HepG2 (cell line): ENCODE results near the gene AHSA1. TPM values are rescaled to one million over a fixed set of nuclear protein-coding genes. Genes with fewer than 3 reads are reported as not detected.

Experiments used
- ATAC-seq: fragments of 200-7000 bp; cut with Tn5 transposase; 3 replicates; pipeline ENCODE4 v1.9.1; 2020; ENCODE audit warnings: mild to moderate bottlenecking, moderate library complexity
- BruUV-seq: library from RNA; stranded (reverse); fragments of 400-500 nt; replicated peaks from 2 replicates; lab custom pipeline; 2021; lab: Mats Ljungman, UMichigan
- CTCF ChIA-PET: fragments of 300-600 bp; formaldehyde crosslinking; extraction: SDS; loops from one replicate; lab custom pipeline; 2021; ENCODE audit warnings: low total read pairs, inconsistent platforms, low intra/inter-chr PET ratio; lab: Yijun Ruan, JAX
- POLR2A ChIA-PET: fragments of 350-600 bp; sonication (Branson Sonifier 250); formaldehyde crosslinking; loops from one replicate; lab custom pipeline; 2020; ENCODE audit warnings: antibody characterized with exemption, inconsistent platforms; lab: Yijun Ruan, JAX
- DNase-seq: peaks from one replicate; pipeline ENCODE4 v3.0.0-alpha.2; 2015; ENCODE audit warnings: low spot score
- FAIRE-seq: peaks from 3 replicates; lab custom pipeline; 2011; peaks lifted over from hg19 to GRCh38; lab: Jason Lieb, UNC
- H2AFZ ChIP-seq: one replicate; pipeline ENCODE4 v1.6.1; 2011; ENCODE audit warnings: low read length, inconsistent platforms
- H3K27ac ChIP-seq: fragments of 300-600 bp; 3 replicates; pipeline ENCODE4 v1.8.0; 2011; ENCODE audit warnings: mixed run types, mild to moderate bottlenecking, mixed read lengths, low read length, inconsistent platforms; ENCODE audit not compliant: insufficient read depth; ENCODE audit errors: extremely low read length
- H3K27me3 ChIP-seq, 2 experiments: fragments of 200-600 bp in 1 of 2; 2 replicates in 1 of 2; 3 replicates in 1 of 2; pipeline versions ENCODE4 v1.6.0 to v1.8.0; 2011; ENCODE audit warnings: low read length in 2 of 2, mild to moderate bottlenecking in 2 of 2, moderate library complexity in 2 of 2, inconsistent platforms in 1 of 2; ENCODE audit not compliant: insufficient read depth in 2 of 2, control insufficient read depth in 1 of 2
- H3K36me3 ChIP-seq, 2 experiments: fragments of 200-600 bp in 1 of 2; replicated peaks in 1 of 2; 2 replicates in 1 of 2; 3 replicates in 1 of 2; pipeline versions ENCODE4 v1.5.1 to v1.8.0; 2011; ENCODE audit warnings: low read length in 2 of 2, inconsistent platforms in 1 of 2; ENCODE audit not compliant: insufficient read depth in 2 of 2, control insufficient read depth in 1 of 2
- H3K4me1 ChIP-seq: 2 replicates; pipeline ENCODE4 v1.5.1; 2012; ENCODE audit warnings: low read length, inconsistent platforms; ENCODE audit not compliant: insufficient read depth
- H3K4me2 ChIP-seq: 2 replicates; pipeline ENCODE4 v1.6.0; 2011; ENCODE audit warnings: low read depth, low read length, inconsistent platforms
- H3K4me3 ChIP-seq, 3 experiments: fragments of 200-600 bp in 1 of 3; sonication (generic), shearing (Covaris generic) in 1 of 3; replicated peaks in 1 of 3; 2 replicates each; pipeline ENCODE4 v1.5.1; 2011 to 2016; ENCODE audit warnings: low read length in 3 of 3, inconsistent platforms in 2 of 3, low read depth in 2 of 3, mild to moderate bottlenecking in 2 of 3, control low read depth in 1 of 3, mixed read lengths in 1 of 3; ENCODE audit not compliant: insufficient read depth in 1 of 3
- H3K79me2 ChIP-seq: one replicate; pipeline ENCODE4 v1.6.1; 2011; ENCODE audit warnings: low read length, inconsistent platforms; ENCODE audit not compliant: insufficient read depth
- H3K9ac ChIP-seq: 2 replicates; pipeline ENCODE4 v1.6.0; 2011; ENCODE audit warnings: mild to moderate bottlenecking, low read depth, low read length, inconsistent platforms; ENCODE audit not compliant: insufficient read depth
- H3K9me3 ChIP-seq: 2 replicates; pipeline ENCODE4 v1.5.1; 2012; ENCODE audit warnings: mild to moderate bottlenecking, low read length
- H4K20me1 ChIP-seq: 2 replicates; pipeline ENCODE4 v1.6.0; 2011; ENCODE audit warnings: inconsistent platforms, mild to moderate bottlenecking, low read length, moderate library complexity; ENCODE audit not compliant: insufficient read depth
- AGO1 ChIP-seq: fragments of 200-400 bp; formaldehyde crosslinking; IDR thresholded peaks from 2 replicates; pipeline ENCODE4 v1.6.1; 2017; ENCODE audit warnings: mild to moderate bottlenecking, low read depth, low read length, moderate library complexity; ENCODE audit not compliant: poor library complexity, severe bottlenecking
- BCLAF1 ChIP-seq: fragments of 450-650 bp; IDR thresholded peaks from 2 replicates; pipeline ENCODE4 v1.6.1; 2017; ENCODE audit warnings: mild to moderate bottlenecking
- MXD1 ChIP-seq: sonication (generic); formaldehyde crosslinking; IDR thresholded peaks from 2 replicates; pipeline ENCODE4 v1.4.0; 2020; ENCODE audit warnings: mild to moderate bottlenecking, missing genetic modification reagents
- SMAD3 ChIP-seq: sonication (generic); formaldehyde crosslinking; IDR thresholded peaks from 2 replicates; pipeline ENCODE4 v1.4.0; 2020; ENCODE audit warnings: missing genetic modification reagents
- SNAI1 ChIP-seq: sonication (generic); formaldehyde crosslinking; IDR thresholded peaks from 2 replicates; pipeline ENCODE4 v1.5.0; 2020; ENCODE audit warnings: mild to moderate bottlenecking, missing genetic modification reagents, borderline replicate concordance
- ZNF768 ChIP-seq: sonication (generic); formaldehyde crosslinking; IDR thresholded peaks from 2 replicates; pipeline ENCODE4 v1.4.0; 2020; ENCODE audit warnings: missing genetic modification reagents
- WGBS: methylation state at CpG from one replicate; pipeline ENCODE4 v1.1.6; 2017; ENCODE audit warnings: low lambda C conversion rate; 5-methylcytosine and 5-hydroxymethylcytosine counted together
- in situ Hi-C: cut with HindIII; loops from 2 replicates; pipeline ENCODE4 v1.10.0; 2017; ENCODE audit warnings: low pct_unique_long_range_greater_than_20kb; ENCODE audit not compliant: extremely low pct_ligation_motif_present
- intact Hi-C: fragments of 100-400 bp; cut with micrococcal nuclease; formaldehyde crosslinking; loops from one replicate; pipeline ENCODE4 v1.10.0; 2022; ENCODE audit not compliant: unreplicated experiment
- polyA plus RNA-seq, 8 experiments: library from polyadenylated mRNA; depleted of rRNA in 3 of 8; stranded (reverse) in 7 of 8; unstranded in 1 of 8; fragments of >200 nt; fragmentation: Illumina TruSeq in 4 of 8; extraction: Trizol in 4 of 8; gene quantifications; 2 replicates each; pipeline versions ENCODE4 v1.2.1 to v1.2.3, GENCODE V29; 2011 to 2016; ENCODE audit warnings: low read depth in 4 of 8, missing spikeins in 1 of 8, mixed read lengths in 1 of 8; ENCODE audit not compliant: insufficient read depth in 1 of 8
- total RNA-seq, 5 experiments: library from RNA; depleted of rRNA; stranded (reverse); fragments of >200 nt; fragmentation: Illumina TruSeq; extraction: Trizol; gene quantifications; 2 replicates each; pipeline ENCODE4 v1.2.3, GENCODE V29; 2016; ENCODE audit warnings: low read depth in 1 of 5

AHSA1 gene
- total and polyA plus RNA-seq, 2 of the 13 experiments (the other 11 are each of a cell fraction or from before 2014, with no cell fraction given) = 113 to 241 TPM

- ChIA-PET CTCF (no interaction called here), POLR2A (no interaction called here)
- no peak for FAIRE-seq
- no peaks in the 10 kb centered on the region for H3K79me2 ChIP-seq
- no peak overlapping the region for H3K27ac ChIP-seq
- H3K4me2 ChIP-seq = no peak overlapping the region
- no peak for ATAC-seq
- 96% methylated on average over 7 of the region's 8 CpGs for WGBS
- H3K4me1 ChIP-seq = peaks cover 7% of the 10 kb centered on the region
- intact Hi-C loops (no loop called here), in situ Hi-C loops (no loop called here)
- DNase-seq = no peak
- no TSS peak for BruUV-seq
- H4K20me1 ChIP-seq = peaks cover 7% of the 10 kb centered on the region; the same call in 1 of the 2 replicates
- no peaks in the 10 kb centered on the region for H3K9me3 ChIP-seq
- H2AFZ ChIP-seq = no peak overlapping the region
- H3K4me3 ChIP-seq = no peak overlapping the region
- no peak overlapping the region for H3K9ac ChIP-seq
- H3K27me3 ChIP-seq = no peaks in the 10 kb centered on the region
- TF ChIP-seq SMAD3 (CRISPR knock-in tag) (no peak), SNAI1 (CRISPR knock-in tag) (no peak), BCLAF1 (no peak), ZNF768 (CRISPR knock-in tag) (peak; percentile 81), MXD1 (CRISPR knock-in tag) (no peak), AGO1 (no peak)
- H3K36me3 ChIP-seq = peaks cover 2 to 9% of the 10 kb centered on the region in 2 experiments; a peak in 4 of 5 replicates
Measured at GRCh38 chr14:77490347-77490986, 32.6 kb downstream of the AHSA1 start.
